ENCODE results near the gene MIP. TPM values are rescaled to one million over a fixed set of nuclear protein-coding genes. Genes with fewer than 3 reads are reported as not detected.

Gene MIP
- total and polyA plus RNA-seq, 2 of the 13 experiments (the other 11 are each of a cell fraction or from before 2014, with no cell fraction given), result not detected

DNA sequence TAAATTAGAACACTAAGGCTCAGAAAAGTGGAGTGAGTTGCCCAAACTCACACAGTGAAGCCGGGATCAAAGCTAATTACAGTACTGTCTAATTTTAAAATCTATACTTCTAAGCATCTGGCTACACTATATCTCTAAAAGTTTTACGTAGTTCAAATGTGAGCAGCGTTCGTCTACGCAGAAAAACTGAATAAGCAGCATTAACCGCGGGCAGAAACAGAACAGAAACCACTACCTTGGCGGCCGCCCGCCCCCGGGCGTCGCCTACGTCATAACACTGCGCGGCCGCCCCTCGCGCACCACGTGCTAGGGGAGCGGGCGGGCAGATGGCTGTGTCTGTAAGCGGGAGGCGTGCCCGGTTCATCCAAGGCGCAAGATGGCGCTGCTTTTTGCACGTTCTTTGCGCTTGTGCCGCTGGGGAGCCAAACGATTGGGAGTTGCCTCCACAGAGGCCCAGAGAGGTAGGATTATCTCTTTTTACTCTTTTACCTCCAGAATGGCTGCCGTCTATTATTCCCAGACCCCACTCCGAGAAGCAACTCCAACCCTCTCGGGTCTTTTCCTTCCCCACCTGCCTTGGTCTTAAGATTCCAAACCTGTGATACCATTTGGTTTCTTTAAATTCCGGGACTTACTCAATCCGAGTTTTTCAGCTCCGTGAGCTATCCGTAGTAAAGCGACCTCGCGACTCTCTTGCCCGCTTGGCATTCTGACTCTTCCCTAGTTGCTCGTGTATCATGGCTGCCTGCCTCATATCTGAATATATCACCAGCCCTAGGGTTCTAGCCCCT lies 14.0 kb upstream of the MIP start, which contains the start of gene SPRYD4 (continued):
- TF ChIP-seq, protein P1, sequence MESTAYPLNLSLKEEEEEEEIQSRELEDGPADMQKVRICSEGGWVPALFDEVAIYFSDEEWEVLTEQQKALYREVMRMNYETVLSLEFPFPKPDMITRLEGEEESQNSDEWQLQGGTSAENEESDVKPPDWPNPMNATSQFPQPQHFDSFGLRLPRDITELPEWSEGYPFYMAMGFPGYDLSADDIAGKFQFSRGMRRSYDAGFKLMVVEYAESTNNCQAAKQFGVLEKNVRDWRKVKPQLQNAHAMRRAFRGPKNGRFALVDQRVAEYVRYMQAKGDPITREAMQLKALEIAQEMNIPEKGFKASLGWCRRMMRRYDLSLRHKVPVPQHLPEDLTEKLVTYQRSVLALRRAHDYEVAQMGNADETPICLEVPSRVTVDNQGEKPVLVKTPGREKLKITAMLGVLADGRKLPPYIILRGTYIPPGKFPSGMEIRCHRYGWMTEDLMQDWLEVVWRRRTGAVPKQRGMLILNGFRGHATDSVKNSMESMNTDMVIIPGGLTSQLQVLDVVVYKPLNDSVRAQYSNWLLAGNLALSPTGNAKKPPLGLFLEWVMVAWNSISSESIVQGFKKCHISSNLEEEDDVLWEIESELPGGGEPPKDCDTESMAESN (CRISPR knock-in tag; conservative IDR thresholded peaks at IDR 0.05), result no peak
- TF ChIP-seq HOXA3 (CRISPR knock-in tag; IDR thresholded peaks at IDR 0.05) (peak; percentile 99), PLRG1 (conservative IDR thresholded peaks at IDR 0.05) (no peak), MZF1 (CRISPR knock-in tag; IDR thresholded peaks at IDR 0.05; ENCODE audit: borderline replicate concordance) (no peak), ZFAT (CRISPR knock-in tag; conservative IDR thresholded peaks at IDR 0.05) (no peak), JUN (CRISPR knock-in tag; IDR thresholded peaks at IDR 0.05) (0 out of 2 replicates have a peak, but pooled peaks have one; percentile 46), RCOR2 (CRISPR knock-in tag; IDR thresholded peaks at IDR 0.05) (0 out of 2 replicates have a peak, but pooled peaks have one; percentile 21), NFKBIZ (CRISPR knock-in tag; IDR thresholded peaks at IDR 0.05) (peak; percentile 92), SMYD3 (CRISPR knock-in tag; IDR thresholded peaks at IDR 0.05) (no peak), ZNF781 (CRISPR knock-in tag; IDR thresholded peaks at IDR 0.05; ENCODE audit: borderline replicate concordance, not compliant biosample characterization) (peak; percentile 85), PTBP1 (IDR thresholded peaks at IDR 0.05; ENCODE audit: low read depth, low read length, poor library complexity, severe bottlenecking) (no peak)
- TF ChIP-seq, protein P2, sequence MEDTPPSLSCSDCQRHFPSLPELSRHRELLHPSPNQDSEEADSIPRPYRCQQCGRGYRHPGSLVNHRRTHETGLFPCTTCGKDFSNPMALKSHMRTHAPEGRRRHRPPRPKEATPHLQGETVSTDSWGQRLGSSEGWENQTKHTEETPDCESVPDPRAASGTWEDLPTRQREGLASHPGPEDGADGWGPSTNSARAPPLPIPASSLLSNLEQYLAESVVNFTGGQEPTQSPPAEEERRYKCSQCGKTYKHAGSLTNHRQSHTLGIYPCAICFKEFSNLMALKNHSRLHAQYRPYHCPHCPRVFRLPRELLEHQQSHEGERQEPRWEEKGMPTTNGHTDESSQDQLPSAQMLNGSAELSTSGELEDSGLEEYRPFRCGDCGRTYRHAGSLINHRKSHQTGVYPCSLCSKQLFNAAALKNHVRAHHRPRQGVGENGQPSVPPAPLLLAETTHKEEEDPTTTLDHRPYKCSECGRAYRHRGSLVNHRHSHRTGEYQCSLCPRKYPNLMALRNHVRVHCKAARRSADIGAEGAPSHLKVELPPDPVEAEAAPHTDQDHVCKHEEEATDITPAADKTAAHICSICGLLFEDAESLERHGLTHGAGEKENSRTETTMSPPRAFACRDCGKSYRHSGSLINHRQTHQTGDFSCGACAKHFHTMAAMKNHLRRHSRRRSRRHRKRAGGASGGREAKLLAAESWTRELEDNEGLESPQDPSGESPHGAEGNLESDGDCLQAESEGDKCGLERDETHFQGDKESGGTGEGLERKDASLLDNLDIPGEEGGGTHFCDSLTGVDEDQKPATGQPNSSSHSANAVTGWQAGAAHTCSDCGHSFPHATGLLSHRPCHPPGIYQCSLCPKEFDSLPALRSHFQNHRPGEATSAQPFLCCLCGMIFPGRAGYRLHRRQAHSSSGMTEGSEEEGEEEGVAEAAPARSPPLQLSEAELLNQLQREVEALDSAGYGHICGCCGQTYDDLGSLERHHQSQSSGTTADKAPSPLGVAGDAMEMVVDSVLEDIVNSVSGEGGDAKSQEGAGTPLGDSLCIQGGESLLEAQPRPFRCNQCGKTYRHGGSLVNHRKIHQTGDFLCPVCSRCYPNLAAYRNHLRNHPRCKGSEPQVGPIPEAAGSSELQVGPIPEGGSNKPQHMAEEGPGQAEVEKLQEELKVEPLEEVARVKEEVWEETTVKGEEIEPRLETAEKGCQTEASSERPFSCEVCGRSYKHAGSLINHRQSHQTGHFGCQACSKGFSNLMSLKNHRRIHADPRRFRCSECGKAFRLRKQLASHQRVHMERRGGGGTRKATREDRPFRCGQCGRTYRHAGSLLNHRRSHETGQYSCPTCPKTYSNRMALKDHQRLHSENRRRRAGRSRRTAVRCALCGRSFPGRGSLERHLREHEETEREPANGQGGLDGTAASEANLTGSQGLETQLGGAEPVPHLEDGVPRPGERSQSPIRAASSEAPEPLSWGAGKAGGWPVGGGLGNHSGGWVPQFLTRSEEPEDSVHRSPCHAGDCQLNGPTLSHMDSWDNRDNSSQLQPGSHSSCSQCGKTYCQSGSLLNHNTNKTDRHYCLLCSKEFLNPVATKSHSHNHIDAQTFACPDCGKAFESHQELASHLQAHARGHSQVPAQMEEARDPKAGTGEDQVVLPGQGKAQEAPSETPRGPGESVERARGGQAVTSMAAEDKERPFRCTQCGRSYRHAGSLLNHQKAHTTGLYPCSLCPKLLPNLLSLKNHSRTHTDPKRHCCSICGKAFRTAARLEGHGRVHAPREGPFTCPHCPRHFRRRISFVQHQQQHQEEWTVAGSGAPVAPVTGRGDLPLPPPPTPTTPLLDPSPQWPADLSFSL (CRISPR knock-in tag; IDR thresholded peaks at IDR 0.05), result no peak
- TF ChIP-seq, protein P3, sequence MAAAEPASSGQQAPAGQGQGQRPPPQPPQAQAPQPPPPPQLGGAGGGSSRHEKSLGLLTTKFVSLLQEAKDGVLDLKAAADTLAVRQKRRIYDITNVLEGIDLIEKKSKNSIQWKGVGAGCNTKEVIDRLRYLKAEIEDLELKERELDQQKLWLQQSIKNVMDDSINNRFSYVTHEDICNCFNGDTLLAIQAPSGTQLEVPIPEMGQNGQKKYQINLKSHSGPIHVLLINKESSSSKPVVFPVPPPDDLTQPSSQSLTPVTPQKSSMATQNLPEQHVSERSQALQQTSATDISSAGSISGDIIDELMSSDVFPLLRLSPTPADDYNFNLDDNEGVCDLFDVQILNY (CRISPR knock-in tag; conservative IDR thresholded peaks at IDR 0.05), result no peak
- TF ChIP-seq, protein P4, sequence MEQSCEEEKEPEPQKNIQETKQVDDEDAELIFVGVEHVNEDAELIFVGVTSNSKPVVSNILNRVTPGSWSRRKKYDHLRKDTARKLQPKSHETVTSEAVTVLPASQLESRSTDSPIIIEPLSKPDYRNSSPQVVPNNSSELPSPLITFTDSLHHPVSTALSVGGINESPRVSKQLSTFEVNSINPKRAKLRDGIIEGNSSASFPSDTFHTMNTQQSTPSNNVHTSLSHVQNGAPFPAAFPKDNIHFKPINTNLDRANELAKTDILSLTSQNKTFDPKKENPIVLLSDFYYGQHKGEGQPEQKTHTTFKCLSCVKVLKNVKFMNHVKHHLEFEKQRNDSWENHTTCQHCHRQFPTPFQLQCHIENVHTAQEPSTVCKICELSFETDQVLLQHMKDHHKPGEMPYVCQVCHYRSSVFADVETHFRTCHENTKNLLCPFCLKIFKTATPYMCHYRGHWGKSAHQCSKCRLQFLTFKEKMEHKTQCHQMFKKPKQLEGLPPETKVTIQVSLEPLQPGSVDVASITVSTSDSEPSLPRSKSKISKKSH (CRISPR knock-in tag; IDR thresholded peaks at IDR 0.05; ENCODE audit: borderline replicate concordance), result peak; percentile 77

Data from HepG2 (cell line).